Endothelial cell of umbilical vein (primary cell): Measurements from ENCODE around the gene ADAM23. TPM values are rescaled to one million over a fixed set of nuclear protein-coding genes. Genes with fewer than 3 reads are reported as not detected.

Source experiments
- BruUV-seq: library from RNA; stranded (reverse); fragments of 400-500 nt; replicated peaks from 2 replicates; lab custom pipeline; 2021; lab: Mats Ljungman, UMichigan
- CTCF ChIA-PET: fragments of 300-600, 350-600 bp; sonication (Branson Sonifier 250); formaldehyde crosslinking; loops from one replicate; lab custom pipeline; 2021; ENCODE audit warnings: antibody characterized with exemption, inconsistent platforms; lab: Charles Lee
- POLR2A ChIA-PET: fragments of 300-600, 350-600 bp; sonication (Branson Sonifier 250); formaldehyde crosslinking; loops from one replicate; lab custom pipeline; 2021; ENCODE audit warnings: antibody characterized with exemption, inconsistent platforms; lab: Charles Lee
- DNase-seq: peaks from one replicate; pipeline ENCODE4 v3.0.0-alpha.2; 2011; ENCODE audit warnings: low read depth, low spot score
- FAIRE-seq: peaks from 2 replicates; lab custom pipeline; 2011; peaks lifted over from hg19 to GRCh38; lab: Jason Lieb, UNC
- H2AFZ ChIP-seq: 2 replicates; pipeline ENCODE4 v1.6.0; 2012; ENCODE audit warnings: low read depth, low read length, control low read depth, inconsistent platforms
- H3K27ac ChIP-seq: 2 replicates; pipeline ENCODE4 v1.5.1; 2011; ENCODE audit warnings: low read depth, mild to moderate bottlenecking, control low read depth, low read length, moderate library complexity; ENCODE audit not compliant: insufficient read depth
- H3K27me3 ChIP-seq, 2 experiments: 2 replicates each; pipeline versions ENCODE4 v1.6.0 to v1.6.1; 2011; ENCODE audit warnings: low read length in 2 of 2, mixed read lengths in 1 of 2; ENCODE audit not compliant: control insufficient read depth in 2 of 2, insufficient read depth in 2 of 2
- H3K36me3 ChIP-seq, 2 experiments: 2 replicates in 1 of 2; 3 replicates in 1 of 2; pipeline ENCODE4 v1.5.1; 2011; ENCODE audit warnings: low read length in 2 of 2, mild to moderate bottlenecking in 1 of 2, moderate library complexity in 1 of 2; ENCODE audit not compliant: control insufficient read depth in 2 of 2, insufficient read depth in 2 of 2; ENCODE audit errors: extremely low read depth in 1 of 2
- H3K4me1 ChIP-seq: 3 replicates; pipeline ENCODE4 v1.5.1; 2011; ENCODE audit warnings: mild to moderate bottlenecking, low read length; ENCODE audit not compliant: control insufficient read depth, insufficient read depth; ENCODE audit errors: extremely low read depth
- H3K4me2 ChIP-seq: 2 replicates; pipeline ENCODE4 v1.6.1; 2011; ENCODE audit warnings: low read length, control low read depth, mixed read lengths; ENCODE audit not compliant: insufficient read depth
- H3K4me3 ChIP-seq, 3 experiments: fragments of 200-600 bp in 1 of 3; sonication (generic), shearing (Covaris generic) in 1 of 3; replicated peaks in 1 of 3; 2 replicates each; pipeline ENCODE4 v1.5.1; 2011 to 2016; ENCODE audit warnings: control low read depth in 3 of 3, low read length in 3 of 3, mild to moderate bottlenecking in 2 of 3, inconsistent platforms in 1 of 3, low read depth in 1 of 3, moderate library complexity in 1 of 3; ENCODE audit not compliant: insufficient read depth in 1 of 3
- H3K79me2 ChIP-seq: 2 replicates; pipeline ENCODE4 v1.6.0; 2012; ENCODE audit warnings: low read length, inconsistent platforms; ENCODE audit not compliant: control insufficient read depth, insufficient read depth
- H3K9ac ChIP-seq: replicated peaks from 2 replicates; pipeline ENCODE3; 2011; ENCODE audit warnings: low read length, control low read depth; ENCODE audit not compliant: insufficient read depth; ENCODE audit errors: extremely low read depth
- H3K9me1 ChIP-seq: replicated peaks from 3 replicates; pipeline ENCODE4 v1.6.0; 2011; ENCODE audit warnings: mild to moderate bottlenecking, low read length; ENCODE audit not compliant: control insufficient read depth, insufficient read depth; ENCODE audit errors: extremely low read depth
- H3K9me3 ChIP-seq: replicated peaks from 2 replicates; pipeline ENCODE4 v1.5.1; 2012; ENCODE audit warnings: low read length, inconsistent platforms; ENCODE audit not compliant: control insufficient read depth, insufficient read depth
- H4K20me1 ChIP-seq: replicated peaks from 2 replicates; pipeline ENCODE3; 2011; ENCODE audit warnings: mild to moderate bottlenecking, low read length; ENCODE audit not compliant: control insufficient read depth, insufficient read depth; ENCODE audit errors: extremely low read depth
- CTCF ChIP-seq, 2 donors: IDR thresholded peaks; 1 replicate in 1 of 2; 2 replicates in 1 of 2; pipeline ENCODE4 v1.5.1; 2011; ENCODE audit warnings: low read length in 2 of 2, mild to moderate bottlenecking in 2 of 2, moderate library complexity in 2 of 2, control low read depth in 1 of 2, inconsistent platforms in 1 of 2, low read depth in 1 of 2; ENCODE audit not compliant: insufficient read depth in 1 of 2; ENCODE audit errors: extremely low read depth in 1 of 2
- EZH2 ChIP-seq: IDR thresholded peaks from 2 replicates; pipeline ENCODE4 v1.6.1; 2012; ENCODE audit warnings: borderline replicate concordance, low read depth, mild to moderate bottlenecking, moderate library complexity, low read length, inconsistent platforms; ENCODE audit not compliant: severe bottlenecking
- FOS ChIP-seq: IDR thresholded peaks from 2 replicates; pipeline ENCODE4 v1.6.1; 2011; ENCODE audit warnings: mild to moderate bottlenecking, low read length, moderate library complexity, borderline replicate concordance; ENCODE audit not compliant: insufficient read depth
- GATA2 ChIP-seq: IDR thresholded peaks from 2 replicates; pipeline ENCODE4 v1.7.0; 2011; ENCODE audit warnings: low read depth, mild to moderate bottlenecking, moderate library complexity, mixed read lengths, low read length; ENCODE audit not compliant: insufficient read length, insufficient read depth
- JUN ChIP-seq: IDR thresholded peaks from 2 replicates; pipeline ENCODE4 v1.6.1; 2011; ENCODE audit warnings: borderline replicate concordance, low read depth; ENCODE audit not compliant: insufficient read length, insufficient read depth
- MYC ChIP-seq: IDR thresholded peaks from one replicate; pipeline ENCODE4 v1.6.1; 2011; ENCODE audit warnings: mild to moderate bottlenecking, low read depth, low read length
- POLR2A ChIP-seq: IDR thresholded peaks from 2 replicates; pipeline ENCODE4 v1.6.1; 2012; ENCODE audit warnings: low read depth, mild to moderate bottlenecking, control low read depth, low read length
- POLR2AphosphoS5 ChIP-seq: IDR thresholded peaks from 2 replicates; pipeline ENCODE4 v1.6.1; 2012; ENCODE audit warnings: low read depth, mild to moderate bottlenecking, control low read depth, low read length, moderate library complexity; ENCODE audit not compliant: insufficient read depth
- dilution Hi-C: fragments of 300-500 bp; cut with MboI; formaldehyde crosslinking; loops from one replicate; pipeline ENCODE4 v1.15.0; 2019; ENCODE audit warnings: low sequenced_read_pairs; ENCODE audit not compliant: extremely low pct_ligation_motif_present
- intact Hi-C: fragments of 100-400 bp; cut with micrococcal nuclease; formaldehyde crosslinking; loops from one replicate; pipeline ENCODE4 v1.10.0; 2022
- polyA plus RNA-seq, 4 experiments: library from polyadenylated mRNA; depleted of rRNA in 3 of 4; stranded (reverse) in 3 of 4; unstranded in 1 of 4; fragments of >200 nt; gene quantifications; 2 replicates each; pipeline versions ENCODE4 v1.2.1 to v1.2.3, GENCODE V29; 2011 to 2012; ENCODE audit warnings: missing spikeins in 1 of 4
- total RNA-seq: library from RNA; stranded (reverse); gene quantifications from 2 replicates; pipeline ENCODE4 v1.2.3, GENCODE V29; 2021
- TF ChIP-seq, protein P1 (sequence below): IDR thresholded peaks from 2 replicates; pipeline ENCODE4 v1.6.1; 2011; ENCODE audit not compliant: insufficient read depth, insufficient read length

Gene ADAM23
- total and polyA plus RNA-seq, 2 donors (not counting 3 experiments of a cell fraction or from before 2014, with no cell fraction given), result 20.6 to 38.5 TPM

- Histone ChIP-seq H3K27ac (no peak overlapping the region), H3K27me3 (no peaks in the 10 kb centered on the region), H3K36me3 (no peaks in the 10 kb centered on the region), H3K9ac (no peak overlapping the region), H4K20me1 (no peaks in the 10 kb centered on the region), H3K9me1 (no peaks in the 10 kb centered on the region), H3K4me2 (no peak overlapping the region), H2AFZ (no peak overlapping the region), H3K4me1 (no peaks in the 10 kb centered on the region), H3K79me2 (no peaks in the 10 kb centered on the region), H3K9me3 (no peaks in the 10 kb centered on the region), H3K4me3 (no peak overlapping the region)
- peak; percentile 72 for DNase-seq
- CTCF ChIA-PET, result interaction anchor here (1.0 to 4.8 kb wide), 9 partner anchors 8 to 165 kb away, joined by 3 to 44 read pairs (median 4); no protein-coding TSS in a partner anchor
- no TSS peak for BruUV-seq
- intact Hi-C loops (loop anchor here (1.0 to 10.0 kb wide), 3 partner anchors 114 to 918 kb away; partner anchors contain the start of gene ADAM23), dilution Hi-C loops (no loop called here)
- POLR2A ChIA-PET, result no interaction called here
- TF ChIP-seq, protein P1, sequence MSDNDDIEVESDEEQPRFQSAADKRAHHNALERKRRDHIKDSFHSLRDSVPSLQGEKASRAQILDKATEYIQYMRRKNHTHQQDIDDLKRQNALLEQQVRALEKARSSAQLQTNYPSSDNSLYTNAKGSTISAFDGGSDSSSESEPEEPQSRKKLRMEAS, result no peak
- TF ChIP-seq CTCF (IDR thresholded peaks at IDR 0.05; ENCODE audit: extremely low read depth in 1 of 2, insufficient read depth in 1 of 2, low read depth in 1 of 2, low read length in 2 of 2), result peak; percentile 30 to 39
- peak; percentile 42 for FAIRE-seq
These were observed 113.1 kb downstream of the ADAM23 start for GRCh38 chr2:206556357-206556949.

GRCh38 chr2:206557321-206557720 is 114.0 kb downstream of the ADAM23 start:
- Histone ChIP-seq H3K27ac (no peak overlapping the region), H2AFZ (no peak overlapping the region), H3K9me3 (no peaks in the 10 kb centered on the region), H3K27me3 (no peaks in the 10 kb centered on the region), H3K36me3 (no peaks in the 10 kb centered on the region), H3K4me2 (no peak overlapping the region), H3K79me2 (no peaks in the 10 kb centered on the region), H3K4me1 (no peaks in the 10 kb centered on the region), H3K9me1 (no peaks in the 10 kb centered on the region), H4K20me1 (no peaks in the 10 kb centered on the region), H3K9ac (no peak overlapping the region), H3K4me3 (no peak overlapping the region)
- CTCF ChIA-PET, result interaction anchor here (0.8 to 4.8 kb wide), 5 partner anchors 9 to 223 kb away, joined by 3 to 44 read pairs (median 4); no protein-coding TSS in a partner anchor
- no TSS peak for BruUV-seq
- intact Hi-C loops, result loop anchor here (5.0 to 10.0 kb wide), 2 partner anchors 115 to 917 kb away; partner anchors contain the start of gene ADAM23
- no peak for FAIRE-seq
- no peak for DNase-seq
- dilution Hi-C loops, result no loop called here
- TF ChIP-seq EZH2, result no peak
- no peak for TF ChIP-seq MYC
- TF ChIP-seq GATA2, result no peak
- no peak for TF ChIP-seq FOS
- TF ChIP-seq, protein P1, result no peak
- TF ChIP-seq JUN, result no peak
- TF ChIP-seq POLR2A, result no peak
- no peak for TF ChIP-seq CTCF (IDR thresholded peaks at IDR 0.05; ENCODE audit: extremely low read depth in 1 of 2, insufficient read depth in 1 of 2, low read depth in 1 of 2, low read length in 2 of 2)
- no peak for TF ChIP-seq POLR2AphosphoS5
- POLR2A ChIA-PET, result no interaction called here
